Heart left ventricle (tissue), 16 donors: ENCODE measurements around the gene SLC7A14. TPM values are rescaled to one million over a fixed set of nuclear protein-coding genes. Genes with fewer than 3 reads are reported as not detected.

ENCODE experiments used
- ATAC-seq, 4 donors: fragments of 200-7000 bp; cut with Tn5 transposase; one replicate each; pipeline ENCODE4 v1.9.1; 2020 to 2022; ENCODE audit warnings: moderate library complexity in 4 of 4, mild to moderate bottlenecking in 3 of 4, moderate number of reproducible peaks in 1 of 4
- DNase-seq, 5 donors: peaks; one replicate each; pipeline ENCODE4 v3.0.0-alpha.2; 2020
- H3K27ac ChIP-seq, 12 donors: fragments of 200-600 bp; sonication (generic) in 4 of 12; one replicate each; pipeline versions ENCODE4 v1.5.0 to v1.8.0; 2016 to 2022; ENCODE audit warnings: mild to moderate bottlenecking in 2 of 12
- H3K27me3 ChIP-seq, 9 donors: fragments of 200-600 bp; sonication (generic) in 2 of 9; one replicate each; pipeline versions ENCODE4 v1.5.1 to v1.8.0; 2016 to 2022; ENCODE audit warnings: mild to moderate bottlenecking in 3 of 9
- H3K36me3 ChIP-seq, 9 donors: fragments of 200-600 bp; sonication (generic) in 2 of 9; one replicate each; pipeline versions ENCODE4 v1.5.0 to v1.8.0; 2018 to 2022; ENCODE audit warnings: mild to moderate bottlenecking in 2 of 9
- H3K4me1 ChIP-seq, 12 donors: fragments of 200-600 bp; sonication (generic) in 4 of 12; one replicate each; pipeline versions ENCODE4 v1.5.0 to v1.8.0; 2016 to 2022; ENCODE audit warnings: mild to moderate bottlenecking in 3 of 12
- H3K4me3 ChIP-seq, 12 donors: fragments of 200-600 bp; sonication (generic) in 4 of 12; one replicate each; pipeline versions ENCODE4 v1.5.0 to v1.8.0; 2017 to 2022; ENCODE audit warnings: mild to moderate bottlenecking in 9 of 12, moderate library complexity in 4 of 12
- H3K9me3 ChIP-seq, 12 donors: fragments of 200-600 bp; sonication (generic) in 4 of 12; one replicate each; pipeline versions ENCODE4 v1.5.0 to v1.8.0; 2016 to 2022; ENCODE audit warnings: mild to moderate bottlenecking in 1 of 12
- POLR2A ChIP-seq, 2 donors: fragments of 450-650 bp; IDR thresholded peaks; one replicate each; pipeline ENCODE4 v1.6.1; 2017; ENCODE audit warnings: antibody characterized with exemption in 2 of 2, mild to moderate bottlenecking in 2 of 2, moderate library complexity in 2 of 2
- WGBS, 4 donors: extraction: QIAGEN DNeasy Blood & Tissue Kit in 2 of 4; methylation state at CpG; one replicate each; pipeline versions ENCODE4 v1.1.5 to v1.1.7; 2013 to 2018; 5-methylcytosine and 5-hydroxymethylcytosine counted together
- intact Hi-C, 10 donors: fragments of 100-400 bp; cut with DNase I; formaldehyde crosslinking; loops; one replicate each; pipeline versions ENCODE4 v1.11.1 to v1.14.2; 2022
- polyA plus RNA-seq, 2 donors: library from polyadenylated mRNA; stranded (reverse); fragments of 200-250 nt; gene quantifications; one replicate each; pipeline ENCODE4 v1.2.3, GENCODE V29; 2013
- total RNA-seq, 9 donors: library from RNA; depleted of rRNA in 2 of 9; stranded (reverse); fragments of >200 nt in 2 of 9; fragmentation: NEBNext Ultra II Directional in 3 of 9; extraction: Animal tissue kit (Norgen Biotek cat#: 25700) in 3 of 9; gene quantifications; one replicate each; pipeline versions ENCODE4 v1.1.0 to v1.2.4, GENCODE V29; 2016 to 2023
- TF ChIP-seq, protein P1 (sequence below), 12 donors: fragments of 200-600 bp; sonication (generic) in 4 of 12; IDR thresholded peaks; one replicate each; pipeline versions ENCODE4 v1.5.0 to v1.8.0; 2018 to 2022; ENCODE audit warnings: antibody characterized with exemption in 12 of 12, mild to moderate bottlenecking in 5 of 12
- donor health status: ischemic (EF 13 %, LVEDD 7.1; RV severe dilation, severe dysfunction).
- donor health status: healthy with polysubstance abuse.
- donor health status: DM: no; HTN: yes; CAD: no.
- donor health status: DM: no; HTN: no; CAD: no.
- donor health status: ischemic (EF 25% LVEDD 6.9; RV normal size, moderate dysfunction).
- donor health status: ischemic (EF 25% LVEDD 5.7; RV mildly dilated, moderate dysfunction).
- donor health status: healthy.
- donor health status: DM: yes; HTN: yes; CAD: no.
- donor health status: ischemic (EF 35%, LVEDD 5.7; RV mildly dilated, moderate dysfunction).
- donor health status: nonischemic (EF 11% LVEDD 7.7; RV severe dilation, severe dysfunction).
- donor health status: DM: yes; HTN: yes; CAD: no.
- donor health status: PGD.
- donor health status: ischemic (EF 29% LVEDD 5.4; RV normal size, mild dysfunction).
- donor health status: nonischemic (EF 23%, LVEDD 6.1; RV moderate dilation, normal function).

Gene SLC7A14
- total and polyA plus RNA-seq, 11 donors = 0.02 TPM; not detected in 9

DNA sequence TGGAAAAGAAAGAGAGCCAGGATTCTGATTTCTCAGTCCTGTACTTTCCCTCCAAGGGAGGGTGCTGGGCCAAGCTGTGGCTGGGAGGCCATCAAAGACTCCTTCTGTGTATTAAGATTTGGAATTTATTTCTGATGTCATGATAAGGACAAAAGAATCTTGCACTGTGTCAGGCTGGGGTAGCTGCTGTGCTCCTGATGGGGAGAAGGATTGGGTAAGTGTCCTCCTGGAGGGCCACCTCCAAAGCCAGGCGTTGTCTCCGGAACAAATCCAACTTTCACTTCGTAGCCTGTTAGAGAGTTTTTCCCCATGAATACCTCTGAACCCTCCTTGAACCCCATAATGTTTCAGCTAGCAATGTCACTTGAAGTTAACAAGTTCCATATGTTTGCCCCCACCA is 137.3 kb downstream of the SLC7A14 start:
- Histone ChIP-seq H3K27ac (no peak overlapping the region), H3K4me3 (no peak overlapping the region), H3K27me3 (no peaks in the 10 kb centered on the region), H3K4me1 (no peaks in the 10 kb centered on the region), H3K36me3 (no peaks in the 10 kb centered on the region), H3K9me3 (no peaks in the 10 kb centered on the region)
- no peak for ATAC-seq
- DNase-seq = no peak
- intact Hi-C loops = no loop called here
- TF ChIP-seq, protein P1, sequence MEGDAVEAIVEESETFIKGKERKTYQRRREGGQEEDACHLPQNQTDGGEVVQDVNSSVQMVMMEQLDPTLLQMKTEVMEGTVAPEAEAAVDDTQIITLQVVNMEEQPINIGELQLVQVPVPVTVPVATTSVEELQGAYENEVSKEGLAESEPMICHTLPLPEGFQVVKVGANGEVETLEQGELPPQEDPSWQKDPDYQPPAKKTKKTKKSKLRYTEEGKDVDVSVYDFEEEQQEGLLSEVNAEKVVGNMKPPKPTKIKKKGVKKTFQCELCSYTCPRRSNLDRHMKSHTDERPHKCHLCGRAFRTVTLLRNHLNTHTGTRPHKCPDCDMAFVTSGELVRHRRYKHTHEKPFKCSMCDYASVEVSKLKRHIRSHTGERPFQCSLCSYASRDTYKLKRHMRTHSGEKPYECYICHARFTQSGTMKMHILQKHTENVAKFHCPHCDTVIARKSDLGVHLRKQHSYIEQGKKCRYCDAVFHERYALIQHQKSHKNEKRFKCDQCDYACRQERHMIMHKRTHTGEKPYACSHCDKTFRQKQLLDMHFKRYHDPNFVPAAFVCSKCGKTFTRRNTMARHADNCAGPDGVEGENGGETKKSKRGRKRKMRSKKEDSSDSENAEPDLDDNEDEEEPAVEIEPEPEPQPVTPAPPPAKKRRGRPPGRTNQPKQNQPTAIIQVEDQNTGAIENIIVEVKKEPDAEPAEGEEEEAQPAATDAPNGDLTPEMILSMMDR (IDR thresholded peaks at IDR 0.05) = no peak
- WGBS, 4 donors = 89 to 93% (median 90%) methylated on average over 3 of the region's 3 CpGs

GRCh38 chr3:170443457-170443856 is 142.4 kb downstream of the SLC7A14 start:
- Histone ChIP-seq H3K27ac (no peak overlapping the region), H3K27me3 (no peaks in the 10 kb centered on the region), H3K4me3 (no peak overlapping the region), H3K36me3 (no peaks in the 10 kb centered on the region), H3K4me1 (no peaks in the 10 kb centered on the region), H3K9me3 (no peaks in the 10 kb centered on the region)
- ATAC-seq (no peak), DNase-seq (no peak)
- intact Hi-C loops = no loop called here
- TF ChIP-seq POLR2A (IDR thresholded peaks at IDR 0.05) = no peak
- TF ChIP-seq, protein P1 (IDR thresholded peaks at IDR 0.05) = no peak

DNA sequence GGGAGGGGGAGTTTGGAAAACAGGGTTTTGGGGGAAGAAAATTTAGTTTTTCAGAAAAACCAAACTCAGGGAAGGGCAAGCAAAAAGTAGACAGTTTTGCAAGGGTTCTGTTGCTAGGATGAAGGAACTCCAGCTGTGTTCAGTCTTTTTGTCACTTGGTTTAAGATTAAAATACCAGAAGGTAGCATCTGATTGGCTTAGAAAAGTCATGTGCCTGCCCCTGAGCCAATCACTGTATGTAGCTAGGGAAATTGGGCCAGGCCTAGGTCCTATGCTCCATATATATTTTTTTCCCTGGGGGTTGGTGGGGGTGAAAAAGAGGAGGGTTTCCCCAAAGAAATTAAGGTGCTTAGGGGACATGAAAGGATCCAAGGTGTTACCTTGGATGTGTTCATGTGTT is 142.9 kb downstream of the SLC7A14 start:
- TF ChIP-seq, protein P1 (IDR thresholded peaks at IDR 0.05) = no peak
- TF ChIP-seq POLR2A (IDR thresholded peaks at IDR 0.05) = no peak
- Histone ChIP-seq H3K4me1 (no peaks in the 10 kb centered on the region), H3K27me3 (no peaks in the 10 kb centered on the region), H3K9me3 (no peaks in the 10 kb centered on the region), H3K4me3 (no peak overlapping the region), H3K36me3 (no peaks in the 10 kb centered on the region), H3K27ac (no peak overlapping the region)
- no peak for DNase-seq
- no peak for ATAC-seq
- intact Hi-C loops = no loop called here

DNA sequence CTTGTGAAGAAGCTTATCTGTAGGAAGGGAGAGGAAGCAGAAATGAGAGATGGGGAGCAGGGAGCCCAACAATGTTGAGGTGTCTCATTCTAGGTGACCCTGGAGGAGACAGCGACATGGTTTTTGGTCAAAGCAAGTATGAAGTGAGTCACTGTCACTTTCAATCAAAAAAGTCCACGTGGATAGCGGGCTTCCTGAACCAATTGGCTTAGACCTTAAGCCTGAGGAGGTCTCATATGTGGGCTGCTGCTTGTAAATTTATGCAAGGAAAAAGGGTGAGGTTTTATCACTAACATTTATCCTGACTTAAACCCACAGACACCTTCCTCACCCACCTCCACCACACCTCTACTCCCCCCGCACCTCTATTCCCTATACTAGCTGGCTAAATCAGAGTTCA is 144.5 kb downstream of the SLC7A14 start:
- no peak for ATAC-seq
- 92 to 96% (median 93%) methylated on average over 4 of the region's 4 CpGs for WGBS, 4 donors
- intact Hi-C loops = no loop called here

More for the DNA sequence above, 144.5 kb downstream of the SLC7A14 start:
- Histone ChIP-seq H3K36me3 (peaks cover 0 to 3% (median 0%) of the 10 kb centered on the region in 9 donors), H3K4me3 (no peak overlapping the region), H3K27ac (no peak overlapping the region), H3K9me3 (no peaks in the 10 kb centered on the region), H3K27me3 (no peaks in the 10 kb centered on the region), H3K4me1 (no peaks in the 10 kb centered on the region)
- TF ChIP-seq, protein P1 (IDR thresholded peaks at IDR 0.05) = no peak
- no peak for TF ChIP-seq POLR2A (IDR thresholded peaks at IDR 0.05)
- no peak for DNase-seq
